ENCODE results near the gene C19orf25. TPM values are rescaled to one million over a fixed set of nuclear protein-coding genes. Genes with fewer than 3 reads are reported as not detected.

Gene C19orf25
- polyA plus RNA-seq, 3 donors, result 17.0 to 33.0 (median 31.3) TPM

DNA sequence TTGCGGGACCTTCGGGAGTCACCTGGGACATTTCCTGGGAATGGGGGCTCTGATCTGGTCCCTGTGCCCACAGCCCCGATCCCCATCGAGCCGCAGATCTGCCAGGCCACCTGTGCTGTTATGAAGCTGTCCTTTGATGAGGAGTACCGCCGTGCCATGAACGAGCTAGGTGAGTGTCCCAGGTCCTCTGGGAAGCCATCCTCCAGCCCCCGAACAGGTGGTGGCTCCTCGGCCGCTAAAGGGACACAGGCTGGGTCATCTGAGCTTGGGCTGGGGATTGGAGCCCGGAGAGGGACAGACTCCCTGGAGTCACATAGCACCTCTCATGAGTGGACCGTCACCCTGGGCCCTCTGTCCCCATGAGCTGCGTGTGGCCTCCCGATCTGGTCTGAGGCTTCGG is 21.1 kb downstream of the C19orf25 start:
- no peak for DNase-seq (ENCODE audit: extremely low read depth in 1 of 11, low read depth in 9 of 11, low spot score in 4 of 11)

DNA sequence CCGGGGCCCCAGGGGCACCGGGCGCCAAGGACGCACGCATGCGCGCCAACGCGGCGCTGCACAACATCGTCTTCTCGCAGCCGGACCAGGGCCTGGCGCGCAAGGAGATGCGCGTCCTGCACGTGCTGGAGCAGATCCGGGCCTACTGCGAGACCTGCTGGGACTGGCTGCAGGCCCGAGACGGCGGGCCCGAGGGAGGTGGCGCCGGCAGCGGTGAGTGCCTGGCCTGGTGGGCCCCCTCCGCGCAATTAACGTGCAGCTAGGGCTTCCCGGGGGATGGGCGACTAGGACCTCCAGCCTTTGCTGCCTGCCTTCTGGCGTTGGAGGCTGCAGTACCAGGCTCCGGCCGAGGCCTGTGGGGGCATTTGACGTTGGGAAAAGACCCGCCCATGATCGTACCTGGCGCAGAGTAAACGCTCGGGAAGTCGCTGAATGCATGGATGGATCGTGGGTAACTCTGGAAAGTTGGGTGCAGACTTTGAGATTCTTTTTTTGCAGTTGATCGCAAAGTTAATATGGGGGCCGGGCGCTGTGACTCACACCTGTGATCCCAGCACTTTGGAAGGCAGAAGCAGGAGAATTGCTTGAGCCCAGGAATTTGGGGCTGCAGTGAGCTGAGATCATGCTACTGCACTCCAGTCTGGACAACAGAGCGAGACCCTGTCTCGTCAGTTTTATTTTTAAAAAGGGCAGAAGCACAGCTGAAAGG is 21.8 kb downstream of the C19orf25 start:
- DNase-seq (ENCODE audit: extremely low read depth in 1 of 11, low read depth in 9 of 11, low spot score in 4 of 11), result no peak

- DNase-seq (ENCODE audit: extremely low read depth in 1 of 11, low read depth in 9 of 11, low spot score in 4 of 11), result no peak
Measured at GRCh38 chr19:1456121-1456900, 22.7 kb downstream of the C19orf25 start.

- no peak for DNase-seq (ENCODE audit: extremely low read depth in 1 of 11, low read depth in 9 of 11, low spot score in 4 of 11)
Measured at GRCh38 chr19:1455336-1456120, 23.5 kb downstream of the C19orf25 start.

DNA sequence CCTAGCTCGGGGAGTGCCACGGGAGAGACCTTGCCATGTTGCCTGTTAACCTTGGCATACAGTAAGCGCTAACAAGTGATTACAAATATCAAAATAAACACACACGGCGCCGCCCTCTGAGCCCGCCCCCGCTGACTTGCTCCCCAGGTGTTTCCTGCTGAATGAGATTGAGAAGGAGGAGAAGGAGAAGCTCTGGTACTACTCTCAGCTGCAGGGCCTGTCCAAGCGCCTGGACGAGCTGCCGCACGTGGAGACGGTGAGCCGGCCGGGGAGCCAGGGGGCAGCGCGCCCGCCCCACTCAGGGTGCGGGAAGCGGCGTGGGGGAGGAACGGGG is 24.0 kb downstream of the C19orf25 start:
- no peak for DNase-seq (ENCODE audit: extremely low read depth in 1 of 11, low read depth in 9 of 11, low spot score in 4 of 11)

- DNase-seq (ENCODE audit: extremely low read depth in 1 of 11, low read depth in 9 of 11, low spot score in 4 of 11), result no peak
Measured at GRCh38 chr19:1453525-1454364, 25.3 kb downstream of the C19orf25 start.

GRCh38 chr19:1452802-1453524 is 26.1 kb downstream of the C19orf25 start:
- no peak for DNase-seq (ENCODE audit: extremely low read depth in 1 of 11, low read depth in 9 of 11, low spot score in 4 of 11)

DNA sequence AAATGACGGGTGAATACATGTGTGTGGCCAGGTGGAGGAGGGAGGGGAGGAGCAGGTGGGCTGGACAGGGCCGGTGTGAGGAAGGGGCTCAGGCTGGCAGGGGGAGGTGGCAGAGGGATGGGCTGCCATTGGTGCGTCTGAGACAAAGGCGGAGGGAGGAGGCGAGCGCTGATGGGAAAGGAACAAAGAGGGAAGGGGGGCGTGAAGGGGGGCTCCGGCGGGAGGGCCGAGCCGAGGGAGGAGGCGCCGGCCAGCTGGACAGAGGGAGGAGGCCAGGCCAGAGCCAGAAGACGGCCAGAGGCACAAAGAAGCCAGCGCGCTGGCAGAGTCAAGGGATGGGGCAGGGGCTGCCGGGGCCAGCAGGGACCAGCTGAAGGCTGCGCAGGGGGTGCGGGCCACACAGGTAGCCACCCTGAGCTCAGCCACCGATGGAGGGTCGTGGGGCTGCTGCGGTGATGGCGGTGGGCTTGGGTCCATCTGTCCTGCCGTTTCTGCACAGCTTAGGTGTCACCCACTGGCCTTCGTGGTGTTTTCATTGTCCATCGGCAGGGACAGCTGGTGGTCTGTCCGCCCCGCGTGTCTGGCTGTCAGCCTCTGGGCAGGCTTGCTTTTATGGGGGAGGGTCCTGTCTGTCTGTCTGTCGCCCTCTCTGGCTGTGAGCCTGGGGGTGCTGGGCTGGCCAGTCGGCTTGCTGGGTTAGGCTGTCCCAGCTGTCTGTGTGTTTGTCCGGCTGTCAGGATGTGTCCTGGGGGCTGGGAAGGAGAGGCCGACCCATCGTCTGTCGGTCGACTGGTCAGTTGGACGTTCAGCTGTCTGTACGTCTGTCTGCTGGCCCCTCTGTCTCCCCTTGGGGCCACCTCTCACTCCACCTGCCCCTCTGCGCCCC is 26.9 kb downstream of the C19orf25 start:
- no peak for DNase-seq (ENCODE audit: extremely low read depth in 1 of 11, low read depth in 9 of 11, low spot score in 4 of 11)

DNA sequence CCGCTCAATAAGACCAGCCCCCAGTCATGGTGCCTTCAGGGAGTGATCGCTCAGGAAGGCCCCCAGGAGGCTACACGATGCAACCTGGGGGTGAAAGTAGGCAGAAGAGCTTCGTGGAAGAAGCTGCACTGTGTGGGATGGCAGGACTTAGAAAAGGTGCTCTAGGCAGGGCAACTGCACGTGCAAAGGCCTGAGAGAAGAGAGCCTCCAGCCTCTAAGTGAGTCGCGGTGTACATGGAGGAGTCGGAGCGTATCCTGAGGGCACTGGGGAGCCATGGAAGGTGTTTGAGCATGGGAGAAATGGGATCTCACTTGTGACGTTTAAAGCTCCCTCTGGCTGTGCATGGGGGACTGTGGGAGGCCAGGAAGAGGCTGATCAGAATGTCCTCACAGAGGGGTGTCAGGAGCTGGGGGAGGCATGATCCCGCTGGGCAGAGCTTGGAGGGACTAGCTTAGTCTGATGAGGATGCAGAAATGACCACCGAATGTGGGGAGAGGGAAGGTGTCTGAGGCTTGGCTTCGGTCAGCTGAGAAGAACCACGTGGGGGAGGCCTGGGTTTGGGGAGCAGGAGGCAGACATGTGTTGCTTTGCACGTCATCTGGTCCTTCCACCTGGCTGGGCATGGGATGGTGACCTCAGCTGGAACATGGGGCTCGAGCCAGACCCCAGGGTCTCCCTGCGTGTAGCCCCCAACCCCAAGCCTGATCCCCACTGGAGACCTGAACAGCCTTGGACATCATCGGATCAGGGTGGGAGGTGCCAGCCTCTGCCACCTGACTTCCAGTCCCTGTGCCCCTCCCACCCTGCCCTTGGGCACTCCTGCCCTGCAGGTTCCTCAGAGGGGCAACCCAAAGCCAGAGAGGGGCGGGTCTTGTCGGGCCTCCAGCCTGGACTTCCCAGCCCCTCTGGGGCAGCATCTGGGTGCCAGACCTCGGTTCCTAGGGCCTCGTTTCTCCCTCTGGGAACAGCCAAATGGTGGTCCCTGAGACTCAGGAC is 28.0 kb downstream of the C19orf25 start:
- DNase-seq (ENCODE audit: extremely low read depth in 1 of 11, low read depth in 9 of 11, low spot score in 4 of 11), result no peak

DNA sequence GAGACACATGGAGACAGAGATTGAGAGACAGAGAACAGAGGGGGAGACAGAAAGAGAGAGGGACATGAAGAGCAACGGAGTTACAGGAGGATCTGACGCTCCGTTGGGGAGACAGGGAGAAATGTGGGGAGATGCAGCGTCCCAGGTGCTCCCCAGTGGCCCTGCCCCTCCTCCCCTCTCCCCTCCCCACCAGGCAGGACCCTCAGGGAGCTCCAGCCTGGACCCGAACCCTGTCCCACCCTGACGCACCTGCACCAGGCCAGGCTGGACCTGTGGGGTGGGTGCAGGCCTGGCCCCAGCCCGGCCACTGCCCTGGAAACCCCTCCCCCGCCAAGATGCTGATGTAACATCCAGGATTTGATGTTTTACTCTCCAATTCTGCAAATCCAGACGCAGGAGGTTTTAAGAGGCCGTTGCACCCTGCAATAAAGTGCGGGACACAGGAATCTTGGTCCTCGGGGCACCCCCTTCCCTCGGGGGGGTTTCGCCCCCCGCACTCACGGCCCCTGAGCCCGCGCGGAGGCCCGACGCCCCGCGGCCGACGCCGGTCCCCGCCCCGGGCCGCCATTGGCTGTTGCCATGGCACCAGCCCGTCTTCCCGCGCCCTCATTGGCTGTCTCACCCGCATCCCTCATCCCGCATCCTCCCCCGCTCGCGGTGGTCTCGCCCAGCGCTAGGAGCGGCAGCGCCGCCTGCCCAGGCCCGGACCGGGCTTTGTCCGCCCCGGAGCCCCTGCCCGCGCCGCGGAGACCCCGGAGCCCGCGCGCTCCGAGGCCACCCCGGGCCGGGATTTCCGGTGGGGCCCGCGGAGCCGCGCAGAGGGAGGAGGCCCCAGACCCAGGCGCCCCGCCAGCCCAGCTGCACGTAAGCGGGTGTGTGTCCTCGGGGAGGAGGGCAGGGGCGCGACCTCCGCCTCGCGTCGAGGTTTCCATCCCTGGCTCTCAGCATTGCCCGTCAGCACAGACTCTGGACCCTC is 29.3 kb downstream of the C19orf25 start, which contains the start of gene APC2:
Gene APC2, plus strand, starts transcription at position 655 of the 976 bp plus-strand sequence. CDS start 2,881 bp downstream, outside the sequence.
- no peak for DNase-seq (ENCODE audit: extremely low read depth in 1 of 11, low read depth in 9 of 11, low spot score in 4 of 11)

- no peak for DNase-seq (ENCODE audit: extremely low read depth in 1 of 11, low read depth in 9 of 11, low spot score in 4 of 11)
Measured at GRCh38 chr19:1447944-1448343, 31.1 kb downstream of the C19orf25 start.

DNA sequence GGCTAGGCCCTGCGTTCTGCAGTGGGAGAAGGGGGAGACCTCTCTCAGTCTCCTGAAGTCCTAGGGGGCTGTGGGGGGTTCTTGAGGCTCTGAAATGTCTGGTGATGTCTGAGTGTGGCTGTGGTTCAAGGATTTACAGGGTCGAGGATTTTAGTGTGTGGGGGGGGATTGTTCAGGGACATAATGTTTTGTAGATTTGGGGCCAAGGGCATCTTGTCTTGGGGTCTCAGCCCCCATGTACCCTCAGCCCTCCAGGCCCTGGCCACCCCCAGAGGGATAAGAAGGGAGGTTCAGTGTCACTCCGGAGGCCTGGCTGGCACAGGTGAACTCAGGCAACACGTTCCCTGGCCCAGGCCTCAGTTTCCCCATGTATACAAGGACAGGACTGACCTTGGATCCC is 31.5 kb downstream of the C19orf25 start:
- no peak for DNase-seq (ENCODE audit: extremely low read depth in 1 of 11, low read depth in 9 of 11, low spot score in 4 of 11)

DNA sequence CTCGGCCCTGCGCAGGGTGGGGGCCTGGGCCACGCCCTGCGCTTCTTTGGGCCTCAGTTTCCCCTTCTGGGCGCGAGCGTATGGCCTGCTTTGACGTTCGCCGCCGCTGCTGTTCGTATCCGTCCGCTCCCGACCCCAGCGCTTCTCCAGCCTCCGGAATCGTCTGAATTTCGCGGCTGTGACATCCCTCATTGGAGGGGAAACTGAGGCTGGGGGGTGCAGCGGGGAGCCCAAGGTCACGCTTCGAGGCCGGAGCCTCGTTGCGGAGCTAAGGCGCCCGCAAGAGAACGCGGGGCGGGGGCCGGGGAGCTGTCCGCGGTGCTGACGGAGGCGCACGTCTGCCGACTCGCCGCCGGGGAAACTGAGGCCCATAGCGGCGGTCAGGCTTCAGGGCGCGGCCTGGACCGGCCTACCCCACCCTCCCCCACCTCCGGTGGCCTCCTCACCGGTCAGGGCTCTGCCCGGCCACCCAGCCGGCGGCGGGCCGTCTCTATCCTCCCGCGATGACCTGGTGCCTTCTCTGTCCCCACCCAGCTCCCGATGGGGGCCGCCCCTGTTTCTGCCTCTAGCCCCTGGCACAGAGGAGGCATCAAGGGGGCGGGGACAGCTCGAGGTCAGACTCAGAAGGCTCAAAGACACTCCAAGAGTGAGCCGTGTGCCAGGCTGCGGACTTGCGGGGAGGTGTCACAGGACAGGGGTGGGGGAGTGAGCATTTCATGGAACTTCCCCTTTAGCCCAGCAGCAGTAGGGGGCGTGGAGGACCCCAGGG is 32.1 kb downstream of the C19orf25 start:
- DNase-seq (ENCODE audit: extremely low read depth in 1 of 11, low read depth in 9 of 11, low spot score in 4 of 11), result no peak

DNA sequence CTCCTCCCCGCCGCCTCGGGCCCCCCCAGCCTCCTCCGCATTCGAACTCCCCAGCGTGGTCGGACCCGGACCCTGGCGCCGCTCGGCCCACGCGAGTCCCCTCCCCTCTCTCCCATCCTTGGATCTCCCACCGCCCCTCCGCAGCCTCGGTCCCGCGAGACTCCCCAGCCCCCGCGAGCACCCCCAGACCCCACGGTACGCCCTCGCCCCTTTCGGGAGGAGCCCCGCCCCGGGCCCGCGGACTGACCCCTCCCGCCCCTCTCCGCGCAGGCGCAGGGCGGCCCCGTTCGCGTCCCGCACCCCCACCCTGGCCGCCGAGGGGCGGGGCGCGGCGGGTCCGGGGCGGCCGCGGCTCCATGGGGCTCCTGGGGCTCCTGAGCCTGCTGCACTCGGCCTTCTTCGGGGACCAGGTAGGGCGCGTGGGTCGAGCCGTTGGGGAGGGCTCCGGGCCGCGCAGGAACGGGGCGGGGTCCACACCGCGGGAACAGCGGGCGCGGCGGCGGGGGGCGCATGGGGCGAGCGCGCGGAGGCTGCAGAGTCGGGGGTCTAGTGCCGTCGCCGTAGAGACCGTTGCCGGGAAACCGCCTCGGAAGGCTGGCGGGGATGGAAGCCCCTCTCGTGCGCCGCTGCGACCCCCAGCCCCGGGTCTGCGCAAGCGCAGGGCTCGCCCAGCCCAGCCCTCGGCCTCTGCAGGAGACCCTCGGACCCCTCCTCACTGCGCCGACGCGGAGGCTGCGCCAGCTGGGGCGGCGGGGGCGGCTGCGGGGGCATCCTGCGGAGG is 32.9 kb downstream of the C19orf25 start:
- no peak for DNase-seq (ENCODE audit: extremely low read depth in 1 of 11, low read depth in 9 of 11, low spot score in 4 of 11)

Data from renal cortex interstitium (tissue), 11 donors.